GM19328 (cell line): ENCODE data around the gene NUP155.
A peak's percentile ranks its signal among the peaks of the same experiment; 100 is the strongest.
"Not testable (repeated sequence)": the region's sequence is repeated elsewhere in the genome, so short reads cannot be mapped to it uniquely, and the experiment has no call there.

Experiments used
- ATAC-seq: cut with Tn5 transposase; IDR thresholded peaks from one replicate; pipeline ENCODE4 v1.9.1; 2021; ENCODE audit warnings: mild to moderate bottlenecking, moderate library complexity; ENCODE audit not compliant: unreplicated experiment

The NUP155 gene

DNA sequence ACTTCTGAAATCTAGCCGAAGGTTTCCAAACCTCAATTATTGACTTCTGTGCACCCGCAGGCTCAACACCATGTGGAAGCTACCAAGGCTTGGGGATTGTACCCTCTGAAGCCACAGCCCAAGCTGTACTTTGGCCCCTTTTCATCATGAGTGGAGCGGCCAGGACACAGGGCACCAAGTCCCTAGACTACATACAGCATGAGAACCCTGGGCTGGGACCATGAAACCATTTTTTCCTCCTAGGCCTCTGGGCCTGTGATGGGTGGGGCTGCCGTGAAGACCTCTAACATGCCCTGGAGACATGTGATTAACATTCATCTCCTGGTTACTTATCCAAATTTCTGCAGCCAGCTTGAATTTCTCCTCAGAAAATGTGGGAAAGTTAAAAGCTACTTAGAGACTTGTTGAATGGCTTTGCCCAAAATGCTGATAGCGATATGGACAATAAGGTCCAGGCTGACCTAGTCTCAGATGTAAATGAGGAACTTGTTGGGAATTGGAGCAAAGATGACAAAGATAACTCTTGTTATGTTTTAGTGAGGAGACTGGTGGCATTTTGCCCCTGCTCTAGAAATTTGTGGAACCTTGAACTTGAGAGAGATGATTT lies 87.6 kb downstream of the NUP155 start:
- ATAC-seq = no peak

DNA sequence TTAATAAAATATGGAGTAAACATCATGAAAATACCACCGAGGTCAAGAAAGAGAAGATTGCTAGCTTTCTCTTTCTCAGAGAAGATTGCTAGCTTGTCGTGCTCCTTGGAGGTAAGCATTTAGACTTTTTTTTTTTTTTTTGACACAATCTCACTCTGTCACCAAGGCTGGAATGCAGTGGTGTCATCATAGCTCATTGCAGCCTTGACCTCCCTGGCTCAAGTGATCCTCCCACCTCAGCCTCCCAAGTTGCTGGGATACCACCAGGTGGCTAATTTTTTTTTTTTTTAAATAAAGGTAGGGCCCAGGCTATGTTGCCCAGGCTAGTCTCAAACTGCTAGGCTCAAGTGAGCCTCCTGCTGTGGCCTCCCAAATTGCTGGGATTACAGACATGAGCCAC lies 95.4 kb downstream of the NUP155 start:
- no peak for ATAC-seq

DNA sequence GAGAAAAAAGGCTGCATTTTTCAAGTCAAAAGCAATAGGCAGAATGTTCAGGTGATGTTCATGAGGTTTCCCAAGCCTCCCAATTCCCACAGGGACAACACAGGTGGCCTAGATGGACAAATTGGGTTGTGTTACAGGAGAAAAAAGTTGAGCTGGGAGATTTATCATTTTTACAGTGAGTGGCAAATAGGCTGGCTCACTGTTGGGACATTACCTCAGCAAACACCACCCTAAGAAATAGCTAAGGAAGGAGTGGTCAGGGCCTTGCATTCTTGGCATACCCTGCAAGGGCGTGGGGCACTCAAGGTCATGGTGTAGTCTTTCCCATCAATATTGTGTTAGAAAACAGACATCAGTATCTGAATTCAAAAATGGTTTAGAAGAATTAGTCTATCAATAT lies 98.4 kb downstream of the NUP155 start:
- ATAC-seq = no peak

DNA sequence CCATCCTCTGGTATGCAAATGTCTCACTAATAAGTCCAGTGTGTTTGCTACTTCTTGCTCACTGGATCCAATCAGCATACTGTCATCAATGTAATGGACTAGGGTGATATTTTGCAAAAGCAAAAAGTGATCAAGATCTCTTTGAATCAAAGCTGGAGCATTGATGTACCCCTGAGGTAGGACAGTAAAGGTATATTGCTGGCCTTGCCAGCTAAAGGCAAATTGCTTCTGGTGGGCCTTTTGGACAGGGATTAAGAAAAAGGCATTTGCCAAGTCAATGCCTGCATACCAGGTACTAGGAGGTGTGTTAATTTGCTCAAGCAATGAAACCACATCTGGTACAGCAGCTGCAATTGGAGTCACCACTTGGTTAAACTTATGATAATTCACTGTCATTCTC lies 102.8 kb downstream of the NUP155 start:
- not testable (repeated sequence) for ATAC-seq

DNA sequence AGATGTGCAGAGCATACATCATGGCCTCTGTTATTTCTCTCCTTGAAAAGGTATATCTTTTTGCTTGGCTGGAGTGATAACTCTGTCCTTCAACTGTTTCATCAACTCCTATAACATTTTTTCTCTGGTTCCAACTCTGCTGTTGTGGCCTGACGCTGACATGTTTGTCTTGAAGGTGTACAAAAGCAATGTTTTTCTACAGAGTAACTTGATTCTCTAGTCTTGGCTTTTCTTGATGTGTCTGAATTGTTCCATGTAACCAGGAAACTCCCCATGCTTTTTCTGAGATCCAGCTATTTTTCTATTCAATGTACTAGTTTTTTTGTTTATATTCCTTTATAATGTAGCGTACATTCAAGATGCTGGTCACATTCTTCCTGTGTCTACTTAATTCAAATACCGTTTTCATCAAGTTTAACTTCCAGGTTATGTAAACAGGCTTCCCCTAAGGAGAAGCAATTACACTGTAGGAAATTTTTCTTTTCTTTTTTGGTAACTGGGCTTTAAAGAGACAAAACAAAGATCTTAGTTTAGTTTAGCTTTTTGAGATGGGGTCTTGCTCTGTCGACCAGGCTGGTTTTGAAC lies 115.0 kb downstream of the NUP155 start:
- no peak for ATAC-seq

DNA sequence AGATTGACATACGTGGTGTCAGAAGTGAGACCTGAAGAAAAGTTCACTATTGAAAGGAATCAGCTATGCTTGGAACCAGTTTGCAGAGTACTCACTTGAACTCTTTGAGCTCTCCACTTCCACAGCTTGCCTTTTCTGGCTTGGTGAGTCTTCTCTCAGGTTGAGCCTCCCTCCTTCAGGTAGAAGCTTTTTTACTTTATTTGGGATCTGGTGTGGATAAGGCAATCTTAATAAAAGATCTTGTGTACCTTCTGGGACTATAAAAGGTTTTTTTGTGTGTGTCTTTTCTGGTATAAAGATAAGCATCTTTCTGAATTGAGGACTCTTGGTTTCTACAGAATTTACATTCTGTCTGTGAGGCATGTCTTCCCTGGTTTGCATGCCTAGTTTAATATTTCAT lies 116.3 kb downstream of the NUP155 start:
- no peak for ATAC-seq

DNA sequence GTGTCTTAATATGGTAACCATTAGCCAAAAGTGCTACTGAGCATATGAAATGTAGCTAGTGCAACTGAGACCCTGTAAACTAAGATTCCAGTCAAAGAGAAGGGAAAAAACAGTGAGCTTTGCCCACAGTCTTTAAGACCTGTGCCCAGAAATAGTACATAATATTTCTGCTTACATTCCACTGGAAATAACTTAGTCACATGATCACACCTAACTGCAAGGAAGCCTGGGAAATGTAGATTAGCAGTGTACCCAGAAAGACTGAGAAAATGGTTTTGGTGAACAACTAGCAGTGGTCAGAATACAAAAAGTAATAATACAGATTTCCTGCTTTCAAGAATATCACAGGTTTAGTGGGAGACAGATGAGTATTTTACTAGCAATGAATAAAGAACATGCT lies 119.2 kb downstream of the NUP155 start:
- no peak for ATAC-seq

DNA sequence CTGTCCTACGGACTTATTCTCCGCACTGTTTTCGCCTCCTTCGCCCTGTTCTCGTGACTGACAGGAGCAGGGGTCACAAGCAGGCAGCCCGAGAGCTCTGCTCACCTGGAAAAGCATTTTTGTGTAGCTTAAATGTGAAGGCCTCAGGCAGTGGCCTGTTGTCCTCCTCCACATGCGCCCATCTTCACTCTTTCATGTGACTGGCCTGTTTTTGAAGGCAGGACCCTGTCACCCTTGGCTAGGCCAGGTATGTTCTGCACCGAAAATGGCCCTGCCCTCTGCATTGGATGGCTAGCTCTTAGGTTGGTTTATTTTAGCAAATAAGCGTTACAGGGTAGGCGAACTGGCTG lies 121.1 kb downstream of the NUP155 start:
- no peak for ATAC-seq

DNA sequence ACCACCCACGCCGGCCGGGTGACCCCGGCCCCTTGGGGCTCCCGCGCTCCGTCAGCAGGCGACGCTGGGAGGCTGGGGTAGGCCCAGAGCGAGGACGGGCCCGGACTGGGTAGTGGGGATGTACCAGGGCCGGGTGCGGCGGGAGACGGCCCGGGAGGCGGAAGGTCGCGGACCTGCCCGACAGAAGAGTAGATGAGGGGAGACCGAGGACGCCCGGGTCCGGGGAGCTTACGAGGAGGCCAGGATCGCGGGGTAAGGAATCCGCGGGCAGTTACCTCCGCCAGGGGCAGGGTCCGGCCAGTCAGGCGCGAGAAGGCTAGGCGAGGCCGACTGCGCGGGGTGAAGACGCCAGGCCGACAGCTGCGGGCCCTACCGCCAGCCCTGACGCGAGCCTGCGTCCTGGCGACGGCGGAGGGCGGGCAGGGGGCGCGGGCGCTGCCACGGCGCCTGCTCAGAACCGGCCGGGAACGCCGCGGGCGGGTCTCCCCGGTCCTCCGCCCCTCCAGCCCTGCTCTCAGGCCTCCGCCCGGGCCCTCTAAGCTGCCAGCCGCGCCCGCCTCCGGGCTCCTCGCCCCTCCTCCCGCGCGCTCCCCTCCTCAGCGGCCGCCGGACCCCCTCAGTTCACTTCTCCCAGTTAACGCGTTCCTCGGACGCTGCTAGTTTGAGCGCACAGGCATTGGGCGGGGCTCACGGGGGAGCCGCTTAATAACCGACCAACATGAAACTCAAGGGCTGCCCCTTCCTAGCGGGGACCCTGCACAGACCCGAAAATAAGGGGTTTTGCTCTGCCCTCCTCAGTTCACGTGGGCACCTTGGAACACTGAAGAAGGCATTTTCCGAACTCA lies 121.7 kb downstream of the NUP155 start, which contains the start of gene CPLANE1:
TSS of gene CPLANE1 (minus strand) at position 407 of the 845 bp plus-strand sequence. CDS start 1,678 bp downstream, outside the sequence.
- ATAC-seq = peak; percentile 84

DNA sequence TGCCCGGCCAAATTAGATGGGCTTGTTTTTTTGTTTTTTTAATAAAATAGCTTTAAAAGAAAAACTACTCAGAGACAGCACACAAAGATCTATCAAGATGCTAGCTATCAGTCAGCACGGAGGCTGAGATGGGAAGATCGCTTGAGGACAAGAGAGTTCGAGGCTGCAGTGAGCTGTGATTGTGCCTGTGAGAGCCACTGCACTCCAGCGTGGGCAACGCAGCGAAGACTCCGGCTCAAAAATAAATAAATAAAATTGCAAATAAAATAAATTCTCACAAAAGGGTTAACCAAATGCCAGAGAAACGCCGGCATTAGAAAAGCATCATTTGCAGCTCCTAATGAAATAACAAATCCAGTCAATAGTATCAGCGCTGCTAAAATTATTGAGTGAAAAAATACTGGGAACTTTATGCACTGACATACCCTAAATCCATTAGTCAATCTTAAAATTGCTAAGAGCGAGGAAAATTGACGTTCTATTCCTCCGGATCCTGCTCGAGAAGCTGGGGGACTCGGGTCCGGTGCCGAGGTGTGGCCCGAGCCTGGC lies 122.4 kb downstream of the NUP155 start:
- ATAC-seq = no peak

DNA sequence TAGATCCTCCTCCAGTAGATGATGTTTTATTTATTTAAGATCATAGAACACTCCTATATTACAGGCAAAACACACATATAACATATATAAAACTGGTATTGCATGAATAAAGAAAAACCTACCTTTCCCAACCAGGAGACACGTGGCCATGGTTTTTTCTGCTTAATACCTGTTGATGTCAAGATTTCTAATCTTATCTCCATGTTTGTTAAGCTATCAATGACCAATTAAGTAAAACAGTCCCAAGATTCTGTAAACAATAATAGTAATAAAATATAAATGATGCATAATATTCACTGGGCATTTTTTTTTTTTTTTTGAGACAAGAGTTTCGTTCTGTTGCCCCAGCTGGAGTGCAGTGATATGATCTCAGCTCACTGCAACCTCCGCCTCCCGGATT lies 123.4 kb downstream of the NUP155 start:
- ATAC-seq = no peak

DNA sequence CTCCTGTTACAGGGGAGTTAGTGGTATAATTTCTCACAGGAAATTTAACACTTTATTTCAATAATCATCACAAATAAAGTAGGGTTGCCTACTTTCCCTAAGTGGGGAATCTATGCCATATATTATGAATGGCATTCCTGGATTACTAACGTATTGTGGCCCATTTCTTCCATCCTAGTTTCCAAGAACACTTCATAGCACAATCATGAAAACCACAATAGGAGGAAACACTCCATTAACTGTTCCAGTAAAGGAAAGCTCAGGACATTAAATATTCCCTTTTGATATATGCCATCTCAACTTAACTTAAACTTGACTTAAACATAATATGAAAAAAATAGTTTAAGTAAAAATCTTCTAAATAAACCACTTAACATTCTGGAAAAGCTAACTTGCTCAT lies 123.9 kb downstream of the NUP155 start:
- no peak for ATAC-seq
